Measurements from ENCODE around the gene MKNK1. TPM values are rescaled to one million over a fixed set of nuclear protein-coding genes. Genes with fewer than 3 reads are reported as not detected.

The MKNK1 gene
- total RNA-seq, 1 donor from 2014 or later, result 16.8 TPM

DNA sequence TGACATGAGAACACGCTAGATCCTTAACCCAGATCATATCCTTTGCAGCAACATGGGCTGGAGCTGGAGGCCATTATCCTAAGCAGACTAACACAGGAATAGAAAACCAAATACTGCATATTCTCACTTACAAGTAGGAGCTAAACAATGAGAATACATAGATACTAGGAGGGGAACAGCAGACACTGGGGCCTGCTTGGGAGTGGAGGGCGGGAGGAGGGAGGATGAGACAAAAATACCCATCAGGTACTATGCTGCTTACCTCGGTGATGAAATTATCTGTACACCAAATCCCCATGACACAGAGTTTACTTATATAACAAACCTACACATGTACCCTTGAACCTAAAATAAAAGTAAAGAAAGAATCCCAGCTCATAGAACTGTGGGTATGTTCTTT, 13.8 kb upstream of the MKNK1 start:
- H3K36me3 ChIP-seq (ENCODE audit: control insufficient read depth, insufficient read depth, low read length), result no peaks in the 10 kb centered on the region
- DNase-seq (ENCODE audit: low read depth) (no peak), FAIRE-seq (no peak)
- no peak overlapping the region for H3K4me3 ChIP-seq (ENCODE audit: low read depth, low read length)
- H3K27me3 ChIP-seq (ENCODE audit: control insufficient read depth, insufficient read depth, low read length), result no peaks in the 10 kb centered on the region
- TF ChIP-seq, protein P1, sequence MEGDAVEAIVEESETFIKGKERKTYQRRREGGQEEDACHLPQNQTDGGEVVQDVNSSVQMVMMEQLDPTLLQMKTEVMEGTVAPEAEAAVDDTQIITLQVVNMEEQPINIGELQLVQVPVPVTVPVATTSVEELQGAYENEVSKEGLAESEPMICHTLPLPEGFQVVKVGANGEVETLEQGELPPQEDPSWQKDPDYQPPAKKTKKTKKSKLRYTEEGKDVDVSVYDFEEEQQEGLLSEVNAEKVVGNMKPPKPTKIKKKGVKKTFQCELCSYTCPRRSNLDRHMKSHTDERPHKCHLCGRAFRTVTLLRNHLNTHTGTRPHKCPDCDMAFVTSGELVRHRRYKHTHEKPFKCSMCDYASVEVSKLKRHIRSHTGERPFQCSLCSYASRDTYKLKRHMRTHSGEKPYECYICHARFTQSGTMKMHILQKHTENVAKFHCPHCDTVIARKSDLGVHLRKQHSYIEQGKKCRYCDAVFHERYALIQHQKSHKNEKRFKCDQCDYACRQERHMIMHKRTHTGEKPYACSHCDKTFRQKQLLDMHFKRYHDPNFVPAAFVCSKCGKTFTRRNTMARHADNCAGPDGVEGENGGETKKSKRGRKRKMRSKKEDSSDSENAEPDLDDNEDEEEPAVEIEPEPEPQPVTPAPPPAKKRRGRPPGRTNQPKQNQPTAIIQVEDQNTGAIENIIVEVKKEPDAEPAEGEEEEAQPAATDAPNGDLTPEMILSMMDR (IDR thresholded peaks at IDR 0.05; ENCODE audit: insufficient read depth, low read length, severe bottlenecking), result no peak

DNA sequence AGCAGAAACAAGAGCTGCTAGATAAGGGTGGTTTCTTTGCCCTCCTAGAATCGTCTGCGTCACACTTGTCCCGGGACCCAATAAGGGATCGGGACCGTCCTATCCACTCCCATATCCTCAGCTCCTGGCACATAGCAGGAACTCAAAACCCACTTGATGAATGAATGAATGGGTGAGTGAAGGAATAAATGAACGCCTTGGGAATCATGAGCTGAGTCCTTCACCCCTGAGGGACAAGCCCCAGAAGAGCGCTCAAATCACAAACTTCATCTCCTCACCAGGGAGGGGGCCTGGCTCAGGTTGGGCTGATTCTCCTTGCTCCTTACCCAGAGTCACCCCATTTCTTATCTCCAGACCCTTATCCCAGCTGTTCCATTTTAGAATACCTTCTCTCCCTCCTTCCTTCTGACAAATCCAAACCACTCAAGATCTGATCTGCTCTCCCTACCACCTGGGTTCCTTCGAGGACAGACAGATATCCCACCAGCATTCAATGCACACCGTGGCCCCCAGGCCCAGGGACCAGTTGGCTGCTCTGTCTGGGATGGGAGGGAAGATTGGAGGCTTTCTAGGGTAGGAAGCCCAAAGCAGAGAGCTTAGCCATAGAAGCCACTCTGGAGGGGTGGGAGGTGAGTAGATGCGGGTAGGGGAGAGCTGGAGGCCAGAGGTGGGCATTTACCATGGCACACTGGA, 13.2 kb upstream of the MKNK1 start:
- TF ChIP-seq, protein P1 (IDR thresholded peaks at IDR 0.05; ENCODE audit: insufficient read depth, low read length, severe bottlenecking), result no peak
- no peak for FAIRE-seq
- Histone ChIP-seq H3K36me3 (ENCODE audit: control insufficient read depth, insufficient read depth, low read length) (no peaks in the 10 kb centered on the region), H3K4me3 (ENCODE audit: low read depth, low read length) (peak overlapping the region; percentile 63), H3K27me3 (ENCODE audit: control insufficient read depth, insufficient read depth, low read length) (no peaks in the 10 kb centered on the region)
- DNase-seq (ENCODE audit: low read depth), result peak; percentile 44

DNA sequence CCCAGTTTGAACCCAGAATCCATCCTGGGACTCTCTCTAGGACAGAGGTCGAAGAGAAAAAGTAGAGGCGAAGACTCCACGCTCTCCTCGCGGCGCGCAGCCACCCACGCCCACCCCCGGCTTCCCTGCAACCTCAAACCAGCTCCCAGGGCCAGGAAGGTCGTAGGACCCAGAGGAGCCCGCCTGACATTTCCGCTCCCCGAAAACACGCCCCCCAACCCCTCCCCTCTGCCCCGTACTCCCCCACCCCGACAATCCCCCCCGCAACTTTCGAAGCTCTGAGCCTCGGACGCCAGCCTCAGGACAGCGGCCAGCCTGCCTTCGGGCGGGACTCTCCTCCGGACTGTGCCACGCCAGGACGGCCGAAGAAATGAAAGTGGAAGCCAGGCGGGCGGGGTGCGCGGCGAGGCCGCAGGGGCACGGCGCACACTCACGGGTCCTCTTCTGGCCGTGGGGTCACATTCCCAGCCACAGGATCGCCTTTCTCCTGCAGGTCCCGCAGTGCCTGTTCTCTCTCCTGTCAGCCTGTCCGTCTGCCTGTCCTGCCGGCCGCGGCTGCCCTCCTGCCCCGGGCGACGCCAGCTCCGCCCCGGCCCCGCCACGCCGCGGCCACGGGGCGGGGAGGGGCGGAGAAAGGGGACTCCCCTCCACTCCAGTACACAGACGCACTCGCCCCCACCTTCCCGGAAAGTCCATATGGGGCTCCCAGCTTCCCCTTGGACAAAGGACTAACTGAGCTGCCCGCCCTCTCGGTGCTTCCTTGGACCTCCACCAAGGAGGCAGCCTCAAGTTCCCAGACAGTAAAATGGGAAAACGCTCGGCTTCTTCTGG, 12.4 kb upstream of the MKNK1 start, which contains the start of gene MOB3C:
Gene MOB3C (minus strand): TSS at position 535 of the 831 bp plus-strand sequence. CDS start 3,490 bp downstream, outside the sequence.
- H3K36me3 ChIP-seq (ENCODE audit: control insufficient read depth, insufficient read depth, low read length), result no peaks in the 10 kb centered on the region
- TF ChIP-seq, protein P1 (IDR thresholded peaks at IDR 0.05; ENCODE audit: insufficient read depth, low read length, severe bottlenecking), result no peak
- peak within 1 kb of the TSS; percentile 63 for H3K4me3 ChIP-seq (ENCODE audit: low read depth, low read length)
- no peak for FAIRE-seq
- no peak for DNase-seq (ENCODE audit: low read depth)
- no peaks in the 10 kb centered on the region for H3K27me3 ChIP-seq (ENCODE audit: control insufficient read depth, insufficient read depth, low read length)

DNA sequence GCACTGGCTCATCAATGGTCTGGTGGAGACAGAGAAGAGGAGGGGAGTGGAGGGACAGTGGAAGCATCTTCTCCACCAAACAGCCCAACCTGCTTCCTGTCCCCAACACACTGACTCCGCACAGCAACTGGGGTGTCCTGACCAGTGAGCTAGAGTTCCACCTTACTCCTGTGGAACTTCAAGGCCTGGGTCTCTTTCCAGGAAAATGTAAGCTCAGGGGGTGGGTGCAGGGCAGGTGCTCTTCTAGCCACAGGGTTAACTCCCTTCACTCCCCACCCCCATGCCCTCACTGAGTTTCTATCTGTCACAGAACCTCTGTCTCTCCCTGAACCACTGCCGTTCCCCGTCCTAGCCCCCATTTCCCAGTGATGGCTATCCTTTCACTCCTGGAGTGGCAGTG, 11.7 kb upstream of the MKNK1 start:
- DNase-seq (ENCODE audit: low read depth) (no peak), FAIRE-seq (no peak)
- Histone ChIP-seq H3K36me3 (ENCODE audit: control insufficient read depth, insufficient read depth, low read length) (no peaks in the 10 kb centered on the region), H3K27me3 (ENCODE audit: control insufficient read depth, insufficient read depth, low read length) (no peaks in the 10 kb centered on the region), H3K4me3 (ENCODE audit: low read depth, low read length) (peak overlapping the region; percentile 63)
- TF ChIP-seq, protein P1 (IDR thresholded peaks at IDR 0.05; ENCODE audit: insufficient read depth, low read length, severe bottlenecking), result no peak

DNA sequence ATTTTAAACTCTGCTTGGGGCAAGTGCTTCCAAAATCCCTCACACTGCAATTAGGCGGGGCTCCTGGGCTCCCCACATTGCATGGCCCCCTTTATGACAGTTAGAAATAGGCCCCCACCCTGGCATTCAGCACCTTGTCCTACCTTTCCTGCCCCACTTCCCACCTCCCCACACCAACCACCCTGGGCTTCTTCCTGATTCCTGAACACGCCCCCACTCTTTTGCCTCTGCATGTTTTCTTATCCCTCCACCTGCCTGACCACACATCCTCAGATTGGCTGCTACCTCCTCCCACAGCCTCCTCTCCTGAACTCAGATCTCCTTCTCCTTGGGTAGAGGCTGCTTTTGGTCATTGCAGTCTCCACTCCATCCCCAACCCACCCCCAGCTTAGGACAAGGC, 11.0 kb upstream of the MKNK1 start:
- no peaks in the 10 kb centered on the region for H3K27me3 ChIP-seq (ENCODE audit: control insufficient read depth, insufficient read depth, low read length)
- peak overlapping the region; percentile 2 for H3K4me3 ChIP-seq (ENCODE audit: low read depth, low read length)
- TF ChIP-seq, protein P1 (IDR thresholded peaks at IDR 0.05; ENCODE audit: insufficient read depth, low read length, severe bottlenecking), result no peak
- H3K36me3 ChIP-seq (ENCODE audit: control insufficient read depth, insufficient read depth, low read length), result no peaks in the 10 kb centered on the region
- FAIRE-seq (no peak), DNase-seq (ENCODE audit: low read depth) (peak; percentile 29)
